Testis (tissue), 3 donors: ENCODE measurements around the gene MYG1. TPM values are rescaled to one million over a fixed set of nuclear protein-coding genes. Genes with fewer than 3 reads are reported as not detected.

ENCODE experiments used
- DNase-seq: peaks from one replicate; pipeline ENCODE4 v3.0.0-alpha.2; 2019
- H3K27ac ChIP-seq, 2 donors: fragments of 200-600 bp; sonication (generic); one replicate each; pipeline ENCODE4 v1.5.1; 2019
- H3K27me3 ChIP-seq: fragments of 200-600 bp; sonication (generic); one replicate; pipeline ENCODE4 v1.5.1; 2019
- H3K36me3 ChIP-seq: fragments of 200-600 bp; sonication (generic); one replicate; pipeline ENCODE4 v1.5.1; 2017; ENCODE audit warnings: low read depth; ENCODE audit errors: missing control alignments
- H3K4me1 ChIP-seq: fragments of 200-600 bp; sonication (generic); one replicate; pipeline ENCODE4 v1.5.1; 2019
- H3K4me3 ChIP-seq, 2 donors: fragments of 200-600 bp; sonication (generic); one replicate each; pipeline ENCODE4 v1.5.1; 2017 to 2019
- H3K9me3 ChIP-seq: fragments of 200-600 bp; sonication (generic); one replicate; pipeline ENCODE4 v1.5.1; 2017
- CTCF ChIP-seq, 3 experiments: fragments of 450-650 bp in 2 of 3; fragments of 200-600 bp in 1 of 3; sonication (generic) in 1 of 3; IDR thresholded peaks; one replicate each; pipeline ENCODE4 v1.5.1; 2016 to 2019; ENCODE audit warnings: antibody characterized with exemption in 3 of 3, mild to moderate bottlenecking in 2 of 3, moderate library complexity in 1 of 3
- POLR2A ChIP-seq: fragments of 450-650 bp; IDR thresholded peaks from one replicate; pipeline ENCODE4 v1.6.1; 2017; ENCODE audit warnings: antibody characterized with exemption, mild to moderate bottlenecking, moderate library complexity
- WGBS, 2 donors: methylation state at CpG; one replicate each; pipeline ENCODE4 v1.1.5; 2018; 5-methylcytosine and 5-hydroxymethylcytosine counted together
- intact Hi-C: fragments of 100-400 bp; cut with DNase I; formaldehyde crosslinking; loops from one replicate; pipeline ENCODE4 v1.15.1; 2023; ENCODE audit warnings: low total_unique reads
- polyA plus RNA-seq: library from polyadenylated mRNA; stranded (reverse); fragments of 350-450 nt; fragmentation: Illumina TruSeq; extraction: RNeasy Lipid Tissue Mini Kit (QIAGEN cat#74804); gene quantifications from one replicate; pipeline ENCODE4 v1.2.3, GENCODE V29; 2014; ENCODE audit warnings: low read depth, low replicate concordance; ENCODE audit not compliant: insufficient read depth
- total RNA-seq, 2 donors: library from RNA; depleted of rRNA; stranded (reverse); fragments of >200 nt; gene quantifications; one replicate each; pipeline ENCODE4 v1.2.3, GENCODE V29; 2016

Gene MYG1
- total and polyA plus RNA-seq, 3 donors from 2014 or later: 106 to 287 (median 117) TPM

DNA sequence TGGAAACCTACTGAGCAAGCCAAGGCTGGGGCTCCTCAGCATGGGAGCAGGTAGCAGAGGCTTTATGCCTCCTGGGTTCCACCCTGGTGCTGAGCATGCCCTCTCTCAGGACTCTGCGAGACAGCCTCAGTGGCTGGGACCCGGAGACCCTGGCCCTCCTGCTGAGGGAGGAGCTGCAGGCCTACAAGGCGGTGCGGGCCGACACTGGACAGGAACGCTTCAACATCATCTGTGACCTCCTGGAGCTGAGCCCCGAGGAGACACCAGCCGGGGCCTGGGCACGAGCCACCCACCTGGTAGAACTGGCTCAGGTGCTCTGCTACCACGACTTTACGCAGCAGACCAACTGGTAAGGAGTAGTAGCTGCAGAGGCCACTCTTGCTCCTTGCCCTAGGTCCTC lies 23.0 kb upstream of the MYG1 start:
- TF ChIP-seq POLR2A: no peak
- TF ChIP-seq CTCF (IDR thresholded peaks at IDR 0.05): no peak
- H3K4me1 ChIP-seq: no peaks in the 10 kb centered on the region
- H3K36me3 ChIP-seq: no peaks in the 10 kb centered on the region
- 94 to 97% methylated on average over 9 to 11 of the region's 11 CpGs for WGBS, 2 donors
- no peak overlapping the region for H3K4me3 ChIP-seq
- no peaks in the 10 kb centered on the region for H3K9me3 ChIP-seq
- intact Hi-C loops: loop anchor here (10.0 kb wide), 1 partner anchor 62 kb away; no protein-coding TSS in a partner anchor
- no peak overlapping the region for H3K27ac ChIP-seq
- no peak for DNase-seq
- no peaks in the 10 kb centered on the region for H3K27me3 ChIP-seq

- Histone ChIP-seq H3K9me3 (no peaks in the 10 kb centered on the region), H3K27me3 (no peaks in the 10 kb centered on the region), H3K4me1 (no peaks in the 10 kb centered on the region), H3K36me3 (no peaks in the 10 kb centered on the region), H3K4me3 (no peak overlapping the region), H3K27ac (no peak overlapping the region)
- DNase-seq: no peak
- 89 to 90% methylated on average over 9 of the region's 9 CpGs for WGBS, 2 donors
- TF ChIP-seq CTCF (IDR thresholded peaks at IDR 0.05) (no peak), POLR2A (no peak)
- intact Hi-C loops: loop anchor here (10.0 kb wide), 1 partner anchor 63 kb away; no protein-coding TSS in a partner anchor
Measured at GRCh38 chr12:53277981-53278380, 21.5 kb upstream of the MYG1 start.

DNA sequence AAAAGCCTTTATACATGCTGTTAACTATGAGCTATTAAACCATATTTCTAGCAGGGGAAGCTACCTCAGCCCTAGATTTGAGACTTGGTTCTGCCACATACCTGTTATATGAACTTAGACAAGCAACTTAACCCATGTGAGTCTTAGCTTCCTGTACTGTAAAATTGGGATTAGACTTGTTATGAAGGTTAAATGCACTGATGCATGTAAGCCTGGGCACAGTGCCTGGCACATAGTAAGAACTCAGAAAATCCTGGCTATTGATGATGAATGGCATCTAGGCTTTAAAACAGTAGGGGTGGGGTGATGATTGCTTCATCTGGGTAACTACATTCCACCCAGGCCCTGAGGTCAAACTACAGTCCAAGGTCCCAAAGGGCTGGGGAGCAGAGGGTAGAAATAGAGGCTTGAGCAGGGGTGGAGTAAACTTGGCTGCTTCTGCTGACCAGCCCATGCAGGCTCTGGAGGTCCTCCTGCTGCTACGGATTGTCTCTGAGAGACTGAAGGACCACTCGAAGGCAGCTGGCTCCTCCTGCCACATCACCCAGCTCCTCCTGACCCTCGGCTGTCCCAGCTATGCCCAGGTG lies 20.1 kb upstream of the MYG1 start:
- H3K27ac ChIP-seq: no peak overlapping the region
- no peak overlapping the region for H3K4me3 ChIP-seq
- no peaks in the 10 kb centered on the region for H3K4me1 ChIP-seq
- TF ChIP-seq CTCF (IDR thresholded peaks at IDR 0.05) (no peak), POLR2A (no peak)
- intact Hi-C loops: loop anchor here (10.0 kb wide), 1 partner anchor 65 kb away; no protein-coding TSS in a partner anchor
- H3K9me3 ChIP-seq: no peaks in the 10 kb centered on the region
- DNase-seq: no peak
- no peaks in the 10 kb centered on the region for H3K27me3 ChIP-seq
- 71 to 77% methylated on average over 3 of the region's 3 CpGs for WGBS, 2 donors
- no peaks in the 10 kb centered on the region for H3K36me3 ChIP-seq

- intact Hi-C loops: loop anchor here (10.0 kb wide), 1 partner anchor 65 kb away; no protein-coding TSS in a partner anchor
Measured at GRCh38 chr12:53279888-53280498, 19.5 kb upstream of the MYG1 start.

More at GRCh38 chr12:53279888-53280498, 19.5 kb upstream of the MYG1 start:
- H3K4me3 ChIP-seq: no peak overlapping the region
- WGBS, 2 donors: 92 to 95% methylated on average over 9 of the region's 9 CpGs
- H3K9me3 ChIP-seq: no peaks in the 10 kb centered on the region
- H3K27ac ChIP-seq: no peak overlapping the region
- no peaks in the 10 kb centered on the region for H3K4me1 ChIP-seq
- no peaks in the 10 kb centered on the region for H3K27me3 ChIP-seq
- no peaks in the 10 kb centered on the region for H3K36me3 ChIP-seq
- no peak for TF ChIP-seq POLR2A
- no peak for TF ChIP-seq CTCF (IDR thresholded peaks at IDR 0.05)
- no peak for DNase-seq
